Tibial nerve (tissue), 4 donors: Measurements from ENCODE around the gene PPP2R2D. TPM values are rescaled to one million over a fixed set of nuclear protein-coding genes. Genes with fewer than 3 reads are reported as not detected.
"Not testable (repeated sequence)": the region's sequence is repeated elsewhere in the genome, so short reads cannot be mapped to it uniquely, and the experiment has no call there.

Experiments
- DNase-seq, 2 donors: peaks; one replicate each; pipeline ENCODE4 v3.0.0-alpha.2; 2019; ENCODE audit warnings: low spot score in 2 of 2
- H3K27ac ChIP-seq, 4 donors: fragments of 200-600 bp; sonication (generic) in 3 of 4; one replicate each; pipeline ENCODE4 v1.5.1; 2017 to 2019; ENCODE audit warnings: mild to moderate bottlenecking in 1 of 4
- H3K27me3 ChIP-seq, 2 donors: fragments of 200-600 bp; sonication (generic) in 1 of 2; one replicate each; pipeline versions ENCODE4 v1.5.1 to v1.6.0; 2017 to 2019
- H3K36me3 ChIP-seq, 3 donors: fragments of 200-600 bp; sonication (generic); one replicate each; pipeline ENCODE4 v1.5.1; 2018 to 2019
- H3K4me1 ChIP-seq, 4 donors: fragments of 200-600 bp; sonication (generic) in 3 of 4; one replicate each; pipeline ENCODE4 v1.5.1; 2017 to 2019
- H3K4me3 ChIP-seq, 4 donors: fragments of 200-600 bp; sonication (generic) in 3 of 4; one replicate each; pipeline ENCODE4 v1.5.1; 2017 to 2019; ENCODE audit warnings: mild to moderate bottlenecking in 1 of 4, moderate library complexity in 1 of 4
- H3K9me3 ChIP-seq, 4 donors: fragments of 200-600 bp; sonication (generic) in 3 of 4; one replicate each; pipeline ENCODE4 v1.5.1; 2017 to 2019
- EP300 ChIP-seq, 2 donors: sonication (generic); formaldehyde crosslinking; IDR thresholded peaks; one replicate each; pipeline ENCODE4 v1.6.1; 2017; ENCODE audit warnings: antibody characterized with exemption in 2 of 2, mild to moderate bottlenecking in 1 of 2
- POLR2A ChIP-seq, 2 donors: fragments of 450-650 bp; IDR thresholded peaks; one replicate each; pipeline ENCODE4 v1.6.1; 2017; ENCODE audit warnings: antibody characterized with exemption in 2 of 2, mild to moderate bottlenecking in 2 of 2, moderate library complexity in 2 of 2
- WGBS, 2 donors: methylation state at CpG; one replicate each; pipeline ENCODE4 v1.1.5; 2018; 5-methylcytosine and 5-hydroxymethylcytosine counted together
- total RNA-seq, 4 donors: library from RNA; depleted of rRNA; stranded (reverse); fragments of >200 nt; gene quantifications; one replicate each; pipeline ENCODE4 v1.1.0, GENCODE V29; 2016
- TF ChIP-seq, protein P1 (sequence below), 5 experiments: fragments of 200-600 bp in 3 of 5; fragments of 450-650 bp in 2 of 5; sonication (generic) in 3 of 5; IDR thresholded peaks; one replicate each; pipeline ENCODE4 v1.5.1; 2016 to 2019; ENCODE audit warnings: antibody characterized with exemption in 5 of 5, mild to moderate bottlenecking in 3 of 5, moderate library complexity in 2 of 5

The PPP2R2D gene
- total RNA-seq, 4 donors from 2014 or later = 22.9 to 35.1 (median 28.9) TPM

GRCh38 chr10:131919461-131919860 lies 18.7 kb downstream of the PPP2R2D start:
- not testable (repeated sequence) for H3K36me3 ChIP-seq, H3K9me3 ChIP-seq, DNase-seq, H3K27me3 ChIP-seq, H3K4me3 ChIP-seq, H3K27ac ChIP-seq
- H3K4me1 ChIP-seq = peaks cover 0 to 32% (median 4%) of the 10 kb centered on the region in 4 donors
- WGBS, 2 donors = 87 to 96% methylated on average over 14 of the region's 14 CpGs

GRCh38 chr10:131920151-131920550 lies 19.3 kb downstream of the PPP2R2D start:
- no peak for TF ChIP-seq EP300 (IDR thresholded peaks at IDR 0.05)
- TF ChIP-seq, protein P1, sequence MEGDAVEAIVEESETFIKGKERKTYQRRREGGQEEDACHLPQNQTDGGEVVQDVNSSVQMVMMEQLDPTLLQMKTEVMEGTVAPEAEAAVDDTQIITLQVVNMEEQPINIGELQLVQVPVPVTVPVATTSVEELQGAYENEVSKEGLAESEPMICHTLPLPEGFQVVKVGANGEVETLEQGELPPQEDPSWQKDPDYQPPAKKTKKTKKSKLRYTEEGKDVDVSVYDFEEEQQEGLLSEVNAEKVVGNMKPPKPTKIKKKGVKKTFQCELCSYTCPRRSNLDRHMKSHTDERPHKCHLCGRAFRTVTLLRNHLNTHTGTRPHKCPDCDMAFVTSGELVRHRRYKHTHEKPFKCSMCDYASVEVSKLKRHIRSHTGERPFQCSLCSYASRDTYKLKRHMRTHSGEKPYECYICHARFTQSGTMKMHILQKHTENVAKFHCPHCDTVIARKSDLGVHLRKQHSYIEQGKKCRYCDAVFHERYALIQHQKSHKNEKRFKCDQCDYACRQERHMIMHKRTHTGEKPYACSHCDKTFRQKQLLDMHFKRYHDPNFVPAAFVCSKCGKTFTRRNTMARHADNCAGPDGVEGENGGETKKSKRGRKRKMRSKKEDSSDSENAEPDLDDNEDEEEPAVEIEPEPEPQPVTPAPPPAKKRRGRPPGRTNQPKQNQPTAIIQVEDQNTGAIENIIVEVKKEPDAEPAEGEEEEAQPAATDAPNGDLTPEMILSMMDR (IDR thresholded peaks at IDR 0.05) = no peak
- no peak for TF ChIP-seq POLR2A (IDR thresholded peaks at IDR 0.05)
- Histone ChIP-seq H3K27ac (no peak overlapping the region), H3K36me3 (no peaks in the 10 kb centered on the region), H3K27me3 (no peaks in the 10 kb centered on the region), H3K9me3 (peaks cover 0 to 5% (median 0%) of the 10 kb centered on the region in 4 donors), H3K4me3 (no peak overlapping the region), H3K4me1 (peaks cover 0 to 29% (median 4%) of the 10 kb centered on the region in 4 donors)
- no peak for DNase-seq
- WGBS, 2 donors = 69 to 84% methylated on average over 11 of the region's 11 CpGs

- TF ChIP-seq POLR2A (IDR thresholded peaks at IDR 0.05) = no peak
- no peak for TF ChIP-seq EP300 (IDR thresholded peaks at IDR 0.05)
- TF ChIP-seq, protein P1 (IDR thresholded peaks at IDR 0.05) = no peak
- Histone ChIP-seq H3K4me1 (peaks cover 0 to 24% (median 4%) of the 10 kb centered on the region in 4 donors), H3K27ac (no peak overlapping the region), H3K9me3 (peaks cover 0 to 10% (median 0%) of the 10 kb centered on the region in 4 donors), H3K4me3 (no peak overlapping the region), H3K27me3 (no peaks in the 10 kb centered on the region), H3K36me3 (peaks cover 0 to 2% (median 0%) of the 10 kb centered on the region in 3 donors)
- WGBS, 2 donors = 76 to 94% methylated on average over 5 of the region's 5 CpGs
- no peak for DNase-seq
Measured at GRCh38 chr10:131920693-131921092, 19.9 kb downstream of the PPP2R2D start.

- DNase-seq = no peak
- peaks cover 0 to 24% (median 4%) of the 10 kb centered on the region in 4 donors for H3K4me1 ChIP-seq
- 36 to 44% methylated on average over 8 of the region's 8 CpGs for WGBS, 2 donors
- no peaks in the 10 kb centered on the region for H3K27me3 ChIP-seq
- H3K4me3 ChIP-seq = no peak overlapping the region
- peaks cover 0 to 3% (median 0%) of the 10 kb centered on the region in 3 donors for H3K36me3 ChIP-seq
- TF ChIP-seq EP300 (IDR thresholded peaks at IDR 0.05) (no peak), POLR2A (IDR thresholded peaks at IDR 0.05) (no peak)
- TF ChIP-seq, protein P1 (IDR thresholded peaks at IDR 0.05) = no peak
- no peak overlapping the region for H3K27ac ChIP-seq
- peaks cover 0 to 12% (median 0%) of the 10 kb centered on the region in 4 donors for H3K9me3 ChIP-seq
Measured at GRCh38 chr10:131921184-131921583, 20.4 kb downstream of the PPP2R2D start.

GRCh38 chr10:131923038-131923756 lies 22.4 kb downstream of the PPP2R2D start:
- 81 to 87% methylated on average over 11 of the region's 11 CpGs for WGBS, 2 donors

More at GRCh38 chr10:131923038-131923756, 22.4 kb downstream of the PPP2R2D start:
- Histone ChIP-seq H3K27ac (no peak overlapping the region), H3K9me3 (peaks cover 0 to 12% (median 0%) of the 10 kb centered on the region in 4 donors), H3K4me1 (peaks cover 0 to 35% (median 10%) of the 10 kb centered on the region in 4 donors), H3K36me3 (peaks cover 0 to 3% (median 0%) of the 10 kb centered on the region in 3 donors), H3K4me3 (no peak overlapping the region), H3K27me3 (no peaks in the 10 kb centered on the region)
- DNase-seq = no peak
- TF ChIP-seq EP300 (IDR thresholded peaks at IDR 0.05) = no peak
- no peak for TF ChIP-seq POLR2A (IDR thresholded peaks at IDR 0.05)
- TF ChIP-seq, protein P1 (IDR thresholded peaks at IDR 0.05) = no peak
